Large intestine (tissue), 3 donors: Measurements from ENCODE around the gene GGA1. TPM values are rescaled to one million over a fixed set of nuclear protein-coding genes. Genes with fewer than 3 reads are reported as not detected.

Experiments used
- DNase-seq, 2 donors: peaks; one replicate each; pipeline versions ENCODE4 v3.0.0 to v3.0.0-alpha.2; 2013
- H3K27ac ChIP-seq: one replicate; pipeline ENCODE4 v1.5.1; 2013; ENCODE audit warnings: low read length
- H3K27me3 ChIP-seq: 2 replicates; pipeline ENCODE4 v1.6.1; 2013; ENCODE audit warnings: low read length; ENCODE audit not compliant: control insufficient read depth, insufficient read depth
- H3K36me3 ChIP-seq: 2 replicates; pipeline ENCODE4 v1.6.1; 2013; ENCODE audit warnings: low read length; ENCODE audit not compliant: control insufficient read depth, insufficient read depth
- H3K4me1 ChIP-seq: one replicate; pipeline ENCODE4 v1.6.1; 2013; ENCODE audit warnings: low read length; ENCODE audit not compliant: control insufficient read depth, insufficient read depth
- H3K4me3 ChIP-seq: one replicate; pipeline ENCODE4 v1.5.1; 2013; ENCODE audit warnings: low read length
- H3K9me3 ChIP-seq: one replicate; pipeline ENCODE4 v1.6.1; 2013; ENCODE audit warnings: mild to moderate bottlenecking, low read depth, low read length, moderate library complexity; ENCODE audit not compliant: control insufficient read depth
- WGBS: methylation state at CpG from one replicate; pipeline ENCODE4 v1.1.5; 2013; ENCODE audit warnings: low lambda C conversion rate; ENCODE audit not compliant: insufficient coverage; 5-methylcytosine and 5-hydroxymethylcytosine counted together
- polyA plus RNA-seq: library from polyadenylated mRNA; unstranded; fragments of 120-200 nt; gene quantifications from one replicate; pipeline ENCODE4 v1.2.1, GENCODE V29; 2013

GGA1 gene
- polyA plus RNA-seq, 1 donor, result 49.7 TPM

DNA sequence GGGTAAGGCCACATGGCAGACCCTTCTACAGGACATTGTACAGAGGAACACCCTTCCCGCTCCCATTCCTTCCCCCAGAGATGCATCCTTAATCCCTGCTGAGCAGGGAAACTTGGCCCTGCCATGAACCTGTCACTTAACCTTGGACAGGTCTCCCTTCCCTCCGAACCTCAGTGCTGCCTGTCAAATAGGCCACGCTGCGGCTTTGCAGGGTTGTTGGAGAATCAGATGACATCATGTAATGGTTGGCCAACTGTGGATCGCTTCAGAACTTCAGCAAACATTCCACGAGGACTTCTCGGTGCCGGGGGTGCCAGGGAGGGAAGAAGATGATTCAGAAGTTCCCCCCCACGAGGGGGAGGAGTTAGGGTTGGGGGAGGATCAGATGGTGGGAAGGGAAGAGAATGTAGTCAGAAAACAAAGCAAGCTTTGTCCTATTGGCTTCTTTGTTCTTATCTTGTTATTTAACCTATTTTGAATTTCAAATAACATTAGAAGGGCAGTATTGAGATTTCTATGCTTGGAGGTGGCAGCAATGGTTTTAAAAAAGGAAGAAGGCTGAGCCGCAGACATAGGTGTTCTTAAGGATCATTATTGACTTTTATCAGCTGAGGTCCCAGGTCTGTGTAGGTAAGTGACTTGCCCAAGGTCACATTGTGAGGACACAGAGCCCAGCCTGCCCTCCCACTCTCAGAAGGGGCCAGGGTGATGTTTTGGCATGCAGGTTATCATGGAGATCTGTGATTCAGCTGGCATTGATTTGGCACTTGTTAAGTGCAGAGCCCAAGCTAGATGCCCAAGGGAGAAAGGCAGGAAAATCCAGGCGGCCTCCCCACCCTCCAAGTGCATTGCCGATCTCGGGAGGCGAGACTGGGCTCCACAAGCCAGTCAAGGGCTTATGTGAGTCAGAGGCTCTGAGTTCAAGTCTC, 45.2 kb upstream of the GGA1 start:
- Histone ChIP-seq H3K4me1 (peaks cover 53% of the 10 kb centered on the region), H3K4me3 (no peak overlapping the region), H3K36me3 (peaks cover 37% of the 10 kb centered on the region), H3K27me3 (no peaks in the 10 kb centered on the region), H3K9me3 (no peaks in the 10 kb centered on the region), H3K27ac (peak overlapping the region; percentile 56)
- peak in 1 of 2 donors; percentile 77 for DNase-seq
- 20% methylated on average over 1 of the region's 14 CpGs for WGBS

- WGBS, result no CpG with 5 or more reads among the region's 7 CpGs
- H3K4me3 ChIP-seq, result no peak overlapping the region
- DNase-seq, result peak in 1 of 2 donors; percentile 32
- H3K36me3 ChIP-seq, result peaks cover 45% of the 10 kb centered on the region
- peaks cover 61% of the 10 kb centered on the region for H3K4me1 ChIP-seq
- H3K9me3 ChIP-seq, result no peaks in the 10 kb centered on the region
- H3K27ac ChIP-seq, result peak overlapping the region; percentile 56
- H3K27me3 ChIP-seq, result no peaks in the 10 kb centered on the region
Observed at GRCh38 chr22:37564111-37564711, 44.4 kb upstream of the GGA1 start.

DNA sequence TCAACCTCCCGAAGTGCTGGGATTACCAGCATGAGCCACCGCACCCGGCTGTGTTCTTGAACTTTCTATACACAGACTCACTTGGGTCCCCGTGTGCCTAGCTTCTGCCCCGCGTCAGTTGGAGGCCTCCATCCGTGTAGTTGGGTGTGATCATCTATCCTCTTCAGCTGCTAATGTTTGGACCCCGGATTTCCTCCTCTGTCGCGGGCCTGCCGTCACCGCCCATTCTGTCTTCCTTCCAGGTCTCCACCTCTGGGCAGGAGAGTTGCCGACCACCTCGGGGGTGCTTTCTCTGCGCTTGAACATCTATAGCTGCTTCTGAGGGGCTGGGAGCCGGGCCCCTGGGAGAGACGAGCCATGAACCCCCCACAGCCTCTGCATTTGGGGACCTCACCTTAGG, 42.8 kb upstream of the GGA1 start:
- DNase-seq, result no peak
- Histone ChIP-seq H3K27me3 (no peaks in the 10 kb centered on the region), H3K9me3 (no peaks in the 10 kb centered on the region), H3K4me3 (no peak overlapping the region), H3K4me1 (peaks cover 71% of the 10 kb centered on the region), H3K27ac (no peak overlapping the region), H3K36me3 (peaks cover 61% of the 10 kb centered on the region)
- WGBS, result no CpG with 5 or more reads among the region's 17 CpGs

DNA sequence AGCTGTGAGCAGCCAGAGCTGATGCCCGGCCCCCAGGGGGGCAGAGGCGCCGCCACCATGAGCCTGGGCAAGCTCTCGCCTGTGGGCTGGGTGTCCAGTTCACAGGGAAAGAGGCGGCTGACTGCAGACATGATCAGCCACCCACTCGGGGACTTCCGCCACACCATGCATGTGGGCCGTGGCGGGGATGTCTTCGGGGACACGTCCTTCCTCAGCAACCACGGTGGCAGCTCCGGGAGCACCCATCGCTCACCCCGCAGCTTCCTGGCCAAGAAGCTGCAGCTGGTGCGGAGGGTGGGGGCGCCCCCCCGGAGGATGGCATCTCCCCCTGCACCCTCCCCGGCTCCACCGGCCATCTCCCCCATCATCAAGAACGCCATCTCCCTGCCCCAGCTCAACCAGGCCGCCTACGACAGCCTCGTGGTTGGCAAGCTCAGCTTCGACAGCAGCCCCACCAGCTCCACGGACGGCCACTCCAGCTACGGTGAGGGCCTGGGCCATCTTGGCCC, 42.3 kb upstream of the GGA1 start:
- DNase-seq, result no peak
- no CpG with 5 or more reads among the region's 28 CpGs for WGBS
- Histone ChIP-seq H3K4me3 (no peak overlapping the region), H3K9me3 (no peaks in the 10 kb centered on the region), H3K4me1 (peaks cover 77% of the 10 kb centered on the region), H3K36me3 (peaks cover 66% of the 10 kb centered on the region), H3K27ac (no peak overlapping the region), H3K27me3 (no peaks in the 10 kb centered on the region)

DNA sequence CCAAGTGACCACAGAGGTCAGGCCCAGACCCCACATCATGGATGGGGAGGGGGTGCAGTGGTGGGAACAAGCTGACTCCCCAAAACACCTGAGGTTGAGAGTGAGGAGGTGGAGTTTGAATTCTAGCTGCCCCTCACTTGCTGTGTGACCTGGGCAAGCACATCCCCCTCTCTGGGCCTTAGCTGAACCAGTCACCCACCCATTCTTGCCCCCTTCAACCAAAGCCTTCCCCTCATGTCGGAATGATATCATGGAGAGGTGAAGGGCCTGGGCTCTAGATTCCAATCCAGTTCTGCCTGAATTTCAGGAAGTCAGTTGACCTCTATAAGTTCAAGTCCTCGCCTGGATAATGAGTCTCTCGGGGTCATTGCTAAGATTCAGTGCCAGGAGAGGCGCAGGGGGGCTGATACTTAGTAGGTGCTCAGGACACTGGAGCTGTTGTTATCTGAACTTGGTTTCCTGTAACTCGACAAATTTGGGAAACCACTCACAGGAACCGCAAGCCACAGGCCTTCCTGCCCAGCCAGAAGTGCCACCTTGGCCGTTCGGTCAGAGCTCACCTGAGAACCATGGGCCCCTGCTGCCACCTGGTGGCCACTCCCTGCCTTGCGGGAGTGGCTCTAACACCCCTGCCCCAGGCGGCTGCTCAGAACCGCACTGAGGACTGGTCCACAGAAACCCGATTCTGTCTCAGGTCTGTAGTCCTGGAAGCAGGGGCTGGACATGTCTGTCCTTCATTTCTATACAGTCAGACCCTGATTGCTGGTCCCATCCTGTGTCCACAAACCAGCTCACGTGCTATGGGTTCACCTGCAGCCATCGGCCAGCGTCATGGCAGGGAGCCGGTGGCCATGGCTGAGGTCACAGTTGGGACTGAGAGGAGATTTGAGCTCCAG, 41.5 kb upstream of the GGA1 start:
- peak overlapping the region; percentile 11 for H3K27ac ChIP-seq
- peak; percentile 79 to 84 for DNase-seq
- no peak overlapping the region for H3K4me3 ChIP-seq
- no peaks in the 10 kb centered on the region for H3K9me3 ChIP-seq
- H3K4me1 ChIP-seq, result peaks cover 77% of the 10 kb centered on the region
- WGBS, result 50% methylated on average over 2 of the region's 16 CpGs
- peaks cover 73% of the 10 kb centered on the region for H3K36me3 ChIP-seq
- no peaks in the 10 kb centered on the region for H3K27me3 ChIP-seq

GRCh38 chr22:37568012-37568411, 40.6 kb upstream of the GGA1 start:
- peak overlapping the region; percentile 11 for H3K27ac ChIP-seq
- H3K4me3 ChIP-seq, result no peak overlapping the region
- peak in 1 of 2 donors; percentile 12 for DNase-seq
- no peaks in the 10 kb centered on the region for H3K9me3 ChIP-seq
- peaks cover 70% of the 10 kb centered on the region for H3K36me3 ChIP-seq
- H3K27me3 ChIP-seq, result no peaks in the 10 kb centered on the region
- 100% methylated on average over 1 of the region's 15 CpGs for WGBS
- peaks cover 71% of the 10 kb centered on the region for H3K4me1 ChIP-seq

DNA sequence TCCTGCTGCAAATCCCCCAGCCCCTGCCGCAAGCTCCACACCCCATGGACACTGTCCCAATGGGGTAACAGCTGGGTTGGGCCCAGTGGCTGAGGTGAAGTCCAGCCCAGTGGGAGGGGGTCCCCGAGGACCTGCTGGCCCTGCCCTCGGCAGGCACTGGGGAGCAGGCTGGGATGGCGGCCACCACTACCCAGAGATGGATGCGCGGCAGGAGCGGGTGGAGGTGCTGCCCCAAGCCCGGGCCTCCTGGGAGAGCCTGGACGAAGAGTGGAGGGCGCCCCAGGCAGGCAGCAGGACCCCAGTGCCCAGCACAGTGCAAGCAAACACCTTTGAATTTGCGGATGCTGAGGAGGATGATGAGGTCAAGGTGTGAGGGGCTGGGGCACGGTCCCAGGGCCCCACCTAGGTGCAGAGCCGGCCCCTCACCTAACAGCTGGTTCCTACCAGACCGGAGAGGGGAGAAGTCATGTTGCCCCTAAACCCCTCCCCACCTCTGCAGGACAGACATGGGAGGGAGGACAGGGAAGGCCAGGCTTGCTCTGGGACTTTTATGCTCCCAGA, 40.1 kb upstream of the GGA1 start:
- H3K36me3 ChIP-seq, result peaks cover 70% of the 10 kb centered on the region
- WGBS, result no CpG with 5 or more reads among the region's 14 CpGs
- no peaks in the 10 kb centered on the region for H3K9me3 ChIP-seq
- no peaks in the 10 kb centered on the region for H3K27me3 ChIP-seq
- H3K4me1 ChIP-seq, result peaks cover 69% of the 10 kb centered on the region
- peak in 1 of 2 donors; percentile 22 for DNase-seq
- H3K4me3 ChIP-seq, result no peak overlapping the region
- H3K27ac ChIP-seq, result peak overlapping the region; percentile 90

DNA sequence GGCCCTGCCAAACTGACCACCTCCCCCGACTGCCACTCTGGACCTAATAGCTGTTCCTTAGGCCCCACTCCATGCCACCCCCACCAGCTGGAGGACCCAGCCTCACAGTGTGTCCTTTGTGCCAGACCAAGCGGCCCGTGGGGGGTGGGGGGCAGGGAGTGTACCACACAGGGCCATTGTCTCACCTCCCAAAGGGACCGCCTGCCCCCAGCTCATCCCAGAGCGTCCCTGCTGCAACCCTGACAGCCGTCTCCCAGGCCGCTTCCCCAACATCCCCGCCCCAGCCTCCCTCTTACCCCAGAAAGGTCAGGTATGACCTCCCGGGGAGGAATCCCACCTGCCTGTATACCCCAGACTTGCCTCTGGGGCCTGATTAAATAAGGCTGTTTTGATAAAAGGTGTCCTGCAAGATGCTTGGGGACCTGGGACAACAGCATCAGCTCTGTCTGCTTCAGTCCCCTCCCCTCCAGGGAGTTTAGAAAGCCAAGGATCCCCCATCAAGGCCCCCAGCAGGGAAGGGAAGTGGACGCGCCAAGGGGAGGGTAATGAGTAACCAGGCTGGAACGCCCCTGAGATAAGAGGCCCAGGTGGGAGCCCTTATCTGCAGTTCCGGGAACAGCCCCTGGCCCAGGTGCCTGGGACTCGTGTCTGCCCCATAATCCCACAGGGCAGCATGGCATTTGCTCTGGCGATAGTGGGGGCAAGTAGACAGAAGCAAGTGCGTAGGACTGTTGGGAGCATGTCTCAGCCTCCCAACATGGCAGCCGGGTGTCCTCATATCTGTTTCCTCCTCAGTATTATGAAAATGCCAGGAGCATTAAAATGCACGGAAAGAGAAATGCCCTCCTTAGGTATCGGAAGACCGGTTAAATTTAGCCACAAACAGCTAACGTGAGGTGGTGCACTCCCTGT, 39.4 kb upstream of the GGA1 start:
- Histone ChIP-seq H3K4me1 (peaks cover 62% of the 10 kb centered on the region), H3K4me3 (no peak overlapping the region), H3K36me3 (peaks cover 70% of the 10 kb centered on the region), H3K9me3 (no peaks in the 10 kb centered on the region), H3K27ac (peak overlapping the region; percentile 90), H3K27me3 (no peaks in the 10 kb centered on the region)
- DNase-seq, result peak; percentile 94 to 98
- WGBS, result no CpG with 5 or more reads among the region's 21 CpGs

- peaks cover 64% of the 10 kb centered on the region for H3K4me1 ChIP-seq
- WGBS, result no CpG with 5 or more reads among the region's 9 CpGs
- H3K4me3 ChIP-seq, result no peak overlapping the region
- no peaks in the 10 kb centered on the region for H3K27me3 ChIP-seq
- peak overlapping the region; percentile 90 for H3K27ac ChIP-seq
- H3K9me3 ChIP-seq, result no peaks in the 10 kb centered on the region
- DNase-seq, result peak in 1 of 2 donors; percentile 70
- H3K36me3 ChIP-seq, result peaks cover 67% of the 10 kb centered on the region
Observed at GRCh38 chr22:37569921-37570660, 38.5 kb upstream of the GGA1 start.
